ENCODE data around the gene CASTOR1.

The CASTOR1 gene

GRCh38 chr22:30320021-30320556, 30.8 kb upstream of the CASTOR1 start:
- no peak for DNase-seq (ENCODE audit: low read depth in 2 of 2)
- TF ChIP-seq CTCF (IDR thresholded peaks at IDR 0.05; ENCODE audit: low read depth, low read length) = no peak
- H3K4me3 ChIP-seq (replicated peaks in 1 of 2; ENCODE audit: low read depth in 2 of 2, low read length in 2 of 2) = no peak overlapping the region

GRCh38 chr22:30318799-30319419, 29.6 kb upstream of the CASTOR1 start:
- no peak for TF ChIP-seq CTCF (IDR thresholded peaks at IDR 0.05; ENCODE audit: low read depth, low read length)
- peak in 1 of 2 donors; percentile 27 for DNase-seq (ENCODE audit: low read depth in 2 of 2)

GRCh38 chr22:30317778-30318177, 28.5 kb upstream of the CASTOR1 start:
- no peak overlapping the region for H3K4me3 ChIP-seq (replicated peaks in 1 of 2; ENCODE audit: low read depth in 2 of 2, low read length in 2 of 2)
- TF ChIP-seq CTCF (IDR thresholded peaks at IDR 0.05; ENCODE audit: low read depth, low read length) = no peak
- no peak for DNase-seq (ENCODE audit: low read depth in 2 of 2)

More at GRCh38 chr22:30318799-30319419, 29.6 kb upstream of the CASTOR1 start:
- no peak overlapping the region for H3K4me3 ChIP-seq (replicated peaks in 1 of 2; ENCODE audit: low read depth in 2 of 2, low read length in 2 of 2)

GRCh38 chr22:30315962-30316576, 26.8 kb upstream of the CASTOR1 start:
- TF ChIP-seq CTCF (IDR thresholded peaks at IDR 0.05; ENCODE audit: low read depth, low read length) = no peak
- no peak for DNase-seq (ENCODE audit: low read depth in 2 of 2)
- H3K4me3 ChIP-seq (replicated peaks in 1 of 2; ENCODE audit: low read depth in 2 of 2, low read length in 2 of 2) = no peak overlapping the region

GRCh38 chr22:30314915-30315314, 25.6 kb upstream of the CASTOR1 start:
- DNase-seq (ENCODE audit: low read depth in 2 of 2) = no peak
- no peak for TF ChIP-seq CTCF (IDR thresholded peaks at IDR 0.05; ENCODE audit: low read depth, low read length)

GRCh38 chr22:30313527-30314363, 24.4 kb upstream of the CASTOR1 start:
- no peak overlapping the region for H3K4me3 ChIP-seq (replicated peaks in 1 of 2; ENCODE audit: low read depth in 2 of 2, low read length in 2 of 2)
- TF ChIP-seq CTCF (IDR thresholded peaks at IDR 0.05; ENCODE audit: low read depth, low read length) = no peak
- DNase-seq (ENCODE audit: low read depth in 2 of 2) = no peak

More at GRCh38 chr22:30314915-30315314, 25.6 kb upstream of the CASTOR1 start:
- H3K4me3 ChIP-seq (replicated peaks in 1 of 2; ENCODE audit: low read depth in 2 of 2, low read length in 2 of 2) = no peak overlapping the region

Measured in cardiac fibroblast (primary cell).